Stimulated activated CD8-positive, alpha-beta memory T cell treated with anti-CD3 and anti-CD28 coated beads, Interleukin-4, amount 100 ng/mL, for 24 hours (primary cell): Measurements from ENCODE around the gene FRYL.
"Not testable (repeated sequence)": the region's sequence is repeated elsewhere in the genome, so short reads cannot be mapped to it uniquely, and the experiment has no call there.

Source experiments
- DNase-seq: peaks from one replicate; pipeline ENCODE4 v3.0.0-alpha.2; 2020; ENCODE audit warnings: low read depth

The FRYL gene

GRCh38 chr4:48698029-48698971 lies 81.8 kb downstream of the FRYL start:
- DNase-seq = no peak

- DNase-seq = not testable (repeated sequence)
These were observed 82.6 kb downstream of the FRYL start for GRCh38 chr4:48697516-48697915.

- DNase-seq = no peak
These were observed 85.3 kb downstream of the FRYL start for GRCh38 chr4:48694824-48695223.

- DNase-seq = no peak
These were observed 86.1 kb downstream of the FRYL start for GRCh38 chr4:48693856-48694574.

- no peak for DNase-seq
These were observed 87.2 kb downstream of the FRYL start for GRCh38 chr4:48692897-48693296.

GRCh38 chr4:48692044-48692443 lies 88.0 kb downstream of the FRYL start:
- DNase-seq = no peak

- DNase-seq = no peak
These were observed 91.1 kb downstream of the FRYL start for GRCh38 chr4:48688953-48689352.

GRCh38 chr4:48687313-48688051 lies 92.6 kb downstream of the FRYL start:
- no peak for DNase-seq

GRCh38 chr4:48686369-48686768 lies 93.7 kb downstream of the FRYL start:
- DNase-seq = no peak

- DNase-seq = no peak
These were observed 96.1 kb downstream of the FRYL start for GRCh38 chr4:48683784-48684666.

GRCh38 chr4:48682870-48683269 lies 97.2 kb downstream of the FRYL start:
- not testable (repeated sequence) for DNase-seq

- DNase-seq = no peak
These were observed 98.2 kb downstream of the FRYL start for GRCh38 chr4:48681856-48682255.

- DNase-seq = no peak
These were observed 99.1 kb downstream of the FRYL start for GRCh38 chr4:48680848-48681568.

GRCh38 chr4:48673537-48673936 lies 106.5 kb downstream of the FRYL start:
- no peak for DNase-seq

GRCh38 chr4:48670587-48670986 lies 109.5 kb downstream of the FRYL start:
- no peak for DNase-seq

GRCh38 chr4:48669086-48669485 lies 111.0 kb downstream of the FRYL start:
- no peak for DNase-seq

- DNase-seq = no peak
These were observed 111.6 kb downstream of the FRYL start for GRCh38 chr4:48668254-48669017.

GRCh38 chr4:48667148-48667547 lies 112.9 kb downstream of the FRYL start:
- DNase-seq = no peak

- no peak for DNase-seq
These were observed 114.4 kb downstream of the FRYL start for GRCh38 chr4:48665555-48666186.

- DNase-seq = no peak
These were observed 115.1 kb downstream of the FRYL start for GRCh38 chr4:48664938-48665337.
